ENCODE measurements around the gene NPM1. TPM values are rescaled to one million over a fixed set of nuclear protein-coding genes. Genes with fewer than 3 reads are reported as not detected.

NPM1 gene
- total RNA-seq, 1 experiment from 2014 or later: 3,122 TPM

DNA sequence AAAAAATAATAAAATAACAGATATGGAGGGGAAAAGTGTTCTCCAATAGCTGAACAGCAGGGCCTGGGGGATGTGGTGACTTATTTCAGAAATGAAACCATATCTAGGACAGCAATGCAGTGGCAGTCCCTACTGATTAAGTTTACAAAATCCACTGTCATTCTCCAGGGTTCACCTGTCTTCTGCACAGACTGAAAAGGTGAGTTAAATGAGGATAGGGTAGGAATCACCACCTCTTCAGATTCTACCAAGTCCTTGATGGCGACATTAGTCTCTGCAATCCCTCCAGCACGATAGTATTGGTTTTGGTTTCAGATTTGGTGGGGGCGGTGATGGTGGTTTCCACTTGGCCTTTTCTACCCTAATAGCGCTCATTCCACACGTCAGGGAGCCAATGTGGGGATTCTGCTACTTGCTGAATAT is 32.3 kb upstream of the NPM1 start:
- Mint-ChIP-seq H3K27me3 (ENCODE audit: low read depth) (no peaks in the 10 kb centered on the region; the same call in none of the 2 replicates), H3K27ac (no peak overlapping the region), H3K4me3 (no peak overlapping the region), H3K36me3 (ENCODE audit: insufficient read depth in 1 of 3, low read depth in 3 of 3) (no peaks in the 10 kb centered on the region), H3K9me3 (no peaks in the 10 kb centered on the region), H3K4me1 (no peaks in the 10 kb centered on the region)
- no peak overlapping the region for H2BK5ac ChIP-seq (ENCODE audit: insufficient read length, low read length)
- no peak for DNase-seq
- no peaks in the 10 kb centered on the region for H3K9me3 ChIP-seq (ENCODE audit: control insufficient read depth, low read depth, low read length)
- no peaks in the 10 kb centered on the region for H3K79me1 ChIP-seq (ENCODE audit: insufficient read depth, low read depth, low read length, poor library complexity, severe bottlenecking)
- no peak overlapping the region for H2BK120ac ChIP-seq (ENCODE audit: low read depth, low read length, poor library complexity, severe bottlenecking)
- WGBS (ENCODE audit: extremely low coverage, insufficient read length, low lambda C conversion rate): no CpG with 5 or more reads among the region's 5 CpGs
- no peaks in the 10 kb centered on the region for H3K4me1 ChIP-seq (ENCODE audit: insufficient read depth, low read length)
- no peak overlapping the region for H4K5ac ChIP-seq (ENCODE audit: insufficient read length, low read depth, low read length)
- H4K8ac ChIP-seq (replicated peaks; ENCODE audit: insufficient read length, low read depth, low read length): no peak overlapping the region
- no peak overlapping the region for H4K91ac ChIP-seq (ENCODE audit: insufficient read length, low read depth, low read length)
- no peaks in the 10 kb centered on the region for H3K79me2 ChIP-seq (ENCODE audit: insufficient read depth, low read length)
- H3K23me2 ChIP-seq (ENCODE audit: insufficient read length, low read depth, low read length, poor library complexity, severe bottlenecking): no peaks in the 10 kb centered on the region
- no peak overlapping the region for H3K18ac ChIP-seq (ENCODE audit: insufficient read length, low read depth, low read length)
- H2AFZ ChIP-seq (ENCODE audit: low read length): no peak overlapping the region
- no peak overlapping the region for H2BK20ac ChIP-seq (ENCODE audit: low read depth, low read length, poor library complexity, severe bottlenecking)
- H3K27me3 ChIP-seq (ENCODE audit: insufficient read depth, low read length): no peaks in the 10 kb centered on the region
- H3K4ac ChIP-seq (ENCODE audit: low read depth, low read length): no peak overlapping the region
- H3K27ac ChIP-seq (ENCODE audit: insufficient read length, low read depth, low read length): no peak overlapping the region
- TF ChIP-seq, protein P1, sequence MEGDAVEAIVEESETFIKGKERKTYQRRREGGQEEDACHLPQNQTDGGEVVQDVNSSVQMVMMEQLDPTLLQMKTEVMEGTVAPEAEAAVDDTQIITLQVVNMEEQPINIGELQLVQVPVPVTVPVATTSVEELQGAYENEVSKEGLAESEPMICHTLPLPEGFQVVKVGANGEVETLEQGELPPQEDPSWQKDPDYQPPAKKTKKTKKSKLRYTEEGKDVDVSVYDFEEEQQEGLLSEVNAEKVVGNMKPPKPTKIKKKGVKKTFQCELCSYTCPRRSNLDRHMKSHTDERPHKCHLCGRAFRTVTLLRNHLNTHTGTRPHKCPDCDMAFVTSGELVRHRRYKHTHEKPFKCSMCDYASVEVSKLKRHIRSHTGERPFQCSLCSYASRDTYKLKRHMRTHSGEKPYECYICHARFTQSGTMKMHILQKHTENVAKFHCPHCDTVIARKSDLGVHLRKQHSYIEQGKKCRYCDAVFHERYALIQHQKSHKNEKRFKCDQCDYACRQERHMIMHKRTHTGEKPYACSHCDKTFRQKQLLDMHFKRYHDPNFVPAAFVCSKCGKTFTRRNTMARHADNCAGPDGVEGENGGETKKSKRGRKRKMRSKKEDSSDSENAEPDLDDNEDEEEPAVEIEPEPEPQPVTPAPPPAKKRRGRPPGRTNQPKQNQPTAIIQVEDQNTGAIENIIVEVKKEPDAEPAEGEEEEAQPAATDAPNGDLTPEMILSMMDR (conservative IDR thresholded peaks at IDR 0.05): no peak
- no peak overlapping the region for H2BK15ac ChIP-seq (ENCODE audit: low read depth, low read length)
- no peak overlapping the region for H3K4me2 ChIP-seq (ENCODE audit: insufficient read depth, insufficient read length, low read length)
- no peaks in the 10 kb centered on the region for H4K20me1 ChIP-seq (ENCODE audit: control insufficient read depth, insufficient read depth, insufficient read length)
- H2AK5ac ChIP-seq (ENCODE audit: insufficient read length, low read length): no peak overlapping the region
- H3T11ph ChIP-seq (ENCODE audit: low read length): no peak overlapping the region
- H3K9ac ChIP-seq (ENCODE audit: extremely low read depth, insufficient read length, low read length): no peak overlapping the region
- H3K23ac ChIP-seq (ENCODE audit: insufficient read length, low read depth, low read length): no peak overlapping the region
- H3K14ac ChIP-seq (ENCODE audit: insufficient read depth, low read length): no peak overlapping the region
- no peak overlapping the region for H2BK12ac ChIP-seq (ENCODE audit: insufficient read length, low read depth, low read length)
- no peak overlapping the region for H3K56ac ChIP-seq (ENCODE audit: insufficient read length, low read depth, low read length)
